ENCODE data around the gene MRPS34.

The MRPS34 gene

DNA sequence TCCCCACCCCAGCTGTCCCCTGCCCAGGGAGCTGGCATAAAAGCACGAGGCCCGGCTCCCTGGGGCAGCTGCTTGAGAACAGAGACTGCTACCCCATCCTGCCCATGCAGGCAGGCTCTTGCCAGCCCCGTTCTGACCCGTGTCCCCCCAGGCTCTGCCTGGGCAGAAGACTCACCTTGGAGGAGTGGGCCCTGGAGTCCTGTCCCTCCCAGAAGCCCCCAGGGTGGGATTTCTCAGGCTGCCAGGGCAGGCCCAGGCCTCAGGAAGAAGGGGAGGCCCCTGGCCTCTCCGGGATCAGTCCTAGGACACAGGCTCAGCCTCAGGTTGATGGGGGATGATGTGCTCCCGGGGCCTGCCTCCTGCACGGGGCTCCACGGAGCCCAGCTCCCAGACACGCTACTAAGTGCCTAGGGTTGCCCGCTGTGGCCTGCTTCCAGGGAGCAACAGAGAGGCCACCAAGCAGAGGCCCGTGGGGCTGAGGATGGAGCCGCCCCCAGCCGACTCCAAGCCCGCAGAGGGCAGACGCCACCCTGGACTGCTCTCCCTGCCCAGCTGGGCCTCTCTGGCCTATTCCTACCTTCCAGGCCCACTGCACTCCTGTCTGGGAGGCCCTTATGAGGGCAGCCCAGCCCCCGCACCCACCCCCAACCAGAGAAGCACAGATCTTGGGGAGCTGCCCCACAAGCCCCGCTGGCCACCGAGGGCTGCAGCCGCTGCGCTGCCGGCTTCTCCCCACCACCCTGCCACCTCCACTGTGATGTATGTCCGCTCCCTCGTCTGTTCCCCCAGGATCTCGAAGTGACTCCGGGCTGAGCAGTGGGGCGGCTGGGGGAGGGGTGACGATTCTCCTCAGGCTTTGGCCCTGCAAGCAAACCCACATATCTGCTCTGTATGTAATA is 3.3 kb downstream of the MRPS34 start:
- TF ChIP-seq, protein P1, sequence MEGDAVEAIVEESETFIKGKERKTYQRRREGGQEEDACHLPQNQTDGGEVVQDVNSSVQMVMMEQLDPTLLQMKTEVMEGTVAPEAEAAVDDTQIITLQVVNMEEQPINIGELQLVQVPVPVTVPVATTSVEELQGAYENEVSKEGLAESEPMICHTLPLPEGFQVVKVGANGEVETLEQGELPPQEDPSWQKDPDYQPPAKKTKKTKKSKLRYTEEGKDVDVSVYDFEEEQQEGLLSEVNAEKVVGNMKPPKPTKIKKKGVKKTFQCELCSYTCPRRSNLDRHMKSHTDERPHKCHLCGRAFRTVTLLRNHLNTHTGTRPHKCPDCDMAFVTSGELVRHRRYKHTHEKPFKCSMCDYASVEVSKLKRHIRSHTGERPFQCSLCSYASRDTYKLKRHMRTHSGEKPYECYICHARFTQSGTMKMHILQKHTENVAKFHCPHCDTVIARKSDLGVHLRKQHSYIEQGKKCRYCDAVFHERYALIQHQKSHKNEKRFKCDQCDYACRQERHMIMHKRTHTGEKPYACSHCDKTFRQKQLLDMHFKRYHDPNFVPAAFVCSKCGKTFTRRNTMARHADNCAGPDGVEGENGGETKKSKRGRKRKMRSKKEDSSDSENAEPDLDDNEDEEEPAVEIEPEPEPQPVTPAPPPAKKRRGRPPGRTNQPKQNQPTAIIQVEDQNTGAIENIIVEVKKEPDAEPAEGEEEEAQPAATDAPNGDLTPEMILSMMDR (IDR thresholded peaks at IDR 0.05), result no peak

DNA sequence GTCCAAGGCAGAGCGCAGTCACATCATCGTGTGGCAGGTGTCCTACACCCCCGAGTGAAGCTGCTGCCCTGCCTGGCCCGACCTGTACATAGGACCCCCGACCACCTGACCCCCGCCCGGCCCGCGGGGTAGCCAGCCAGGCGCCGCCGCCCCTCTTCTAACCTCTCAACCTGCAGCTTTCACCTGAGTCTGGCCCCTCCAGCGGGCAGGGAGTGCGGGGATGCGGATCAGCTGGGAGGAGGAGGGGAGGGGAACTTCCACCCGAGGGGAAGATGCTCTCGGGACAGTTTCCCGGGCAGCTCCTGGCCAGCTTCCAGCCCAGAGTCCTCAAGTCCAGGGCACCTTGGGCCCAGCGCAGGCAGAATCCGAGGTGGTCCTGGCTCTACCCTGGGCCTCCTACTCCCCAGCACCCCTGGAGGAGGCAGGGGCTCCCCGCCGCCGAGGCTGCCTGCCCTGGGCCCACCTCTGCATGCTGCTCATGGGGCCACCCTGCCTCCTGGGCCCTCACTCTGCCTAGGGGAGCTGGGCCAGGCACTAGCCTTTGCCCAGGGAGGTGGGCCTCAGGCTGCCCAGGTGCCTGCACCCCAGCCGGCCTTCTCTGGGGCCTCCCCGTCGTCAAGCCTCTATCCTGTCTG is 4.0 kb downstream of the MRPS34 start:
- TF ChIP-seq, protein P1 (IDR thresholded peaks at IDR 0.05), result no peak

DNA sequence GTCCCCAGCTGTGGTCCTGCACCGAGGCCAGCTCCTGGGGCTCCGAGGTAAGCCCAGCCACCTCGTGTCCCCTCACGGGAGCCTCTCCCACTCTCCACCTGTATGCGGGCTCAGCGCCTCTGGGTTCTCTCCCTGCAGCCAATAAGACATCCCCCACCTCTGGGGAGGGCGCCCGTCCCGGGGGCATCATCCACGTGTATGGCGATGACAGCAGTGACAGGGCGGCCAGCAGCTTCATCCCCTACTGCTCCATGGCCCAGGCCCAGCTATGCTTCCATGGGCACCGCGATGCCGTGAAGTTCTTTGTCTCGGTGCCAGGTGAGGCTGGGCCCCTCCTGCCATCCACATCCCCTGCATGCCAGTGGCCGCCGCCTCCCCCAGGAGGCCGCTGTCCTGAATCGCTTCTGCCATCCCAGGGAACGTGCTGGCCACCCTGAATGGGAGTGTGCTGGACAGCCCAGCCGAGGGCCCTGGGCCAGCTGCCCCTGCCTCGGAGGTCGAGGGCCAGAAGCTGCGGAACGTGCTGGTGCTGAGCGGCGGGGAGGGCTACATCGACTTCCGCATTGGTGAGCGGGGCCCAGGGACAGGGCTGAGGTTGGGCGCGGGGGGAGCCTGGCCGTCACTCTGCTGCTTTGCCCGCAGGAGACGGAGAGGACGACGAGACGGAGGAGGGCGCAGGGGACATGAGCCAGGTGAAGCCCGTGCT is 4.7 kb downstream of the MRPS34 start:
- TF ChIP-seq, protein P1 (IDR thresholded peaks at IDR 0.05), result no peak

DNA sequence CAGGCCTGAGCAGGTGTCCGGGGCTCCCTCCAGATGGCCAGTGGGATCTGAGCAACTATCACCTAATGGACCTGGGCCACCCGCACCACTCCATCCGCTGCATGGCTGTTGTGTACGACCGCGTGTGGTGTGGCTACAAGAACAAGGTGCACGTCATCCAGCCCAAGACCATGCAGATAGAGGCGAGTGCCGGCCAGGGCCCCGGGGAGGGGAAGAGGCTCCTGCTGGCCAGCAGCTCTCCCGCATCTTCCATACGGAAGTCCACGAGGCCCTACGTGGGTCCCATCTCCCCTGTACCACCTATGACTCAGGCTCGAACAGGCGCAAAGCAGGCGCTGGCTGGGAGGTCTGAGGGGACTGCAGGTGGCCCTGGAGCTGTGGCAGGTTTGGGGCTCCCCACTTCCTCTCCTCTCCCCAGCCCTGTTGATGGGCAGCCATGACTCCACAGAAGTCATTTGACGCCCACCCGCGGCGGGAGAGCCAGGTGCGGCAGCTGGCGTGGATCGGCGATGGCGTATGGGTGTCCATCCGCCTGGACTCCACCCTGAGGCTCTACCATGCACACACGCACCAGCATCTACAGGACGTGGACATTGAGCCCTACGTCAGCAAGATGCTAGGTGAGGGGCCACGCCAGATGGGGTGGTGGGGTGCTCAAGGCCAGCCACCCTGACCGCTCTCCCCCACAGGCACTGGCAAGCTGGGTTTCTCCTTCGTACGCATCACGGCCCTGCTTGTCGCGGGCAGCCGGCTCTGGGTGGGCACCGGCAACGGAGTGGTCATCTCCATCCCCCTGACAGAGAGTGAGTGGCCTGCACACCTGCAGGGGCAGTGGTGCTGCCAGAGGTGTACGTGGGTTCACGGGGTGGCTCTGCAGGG is 5.6 kb downstream of the MRPS34 start:
- TF ChIP-seq, protein P1 (IDR thresholded peaks at IDR 0.05), result no peak

DNA sequence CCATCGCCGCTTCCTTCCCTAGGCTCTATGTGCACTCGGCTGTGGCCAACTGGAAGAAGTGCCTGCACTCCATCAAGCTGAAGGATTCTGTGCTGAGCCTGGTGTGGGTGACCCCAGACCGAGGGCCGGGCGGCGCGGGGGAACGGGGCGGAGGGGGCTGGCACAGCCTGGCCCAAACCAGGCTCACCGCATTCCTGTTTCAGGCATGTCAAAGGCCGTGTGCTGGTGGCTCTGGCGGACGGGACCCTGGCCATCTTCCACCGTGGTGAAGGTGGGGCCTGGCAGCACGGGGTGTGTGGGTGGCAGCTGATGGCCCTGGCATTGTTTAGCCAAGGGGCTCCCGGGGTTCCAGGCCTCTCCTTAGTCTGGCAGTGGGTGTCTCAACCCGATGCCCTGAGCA is 6.2 kb downstream of the MRPS34 start:
- TF ChIP-seq, protein P1 (IDR thresholded peaks at IDR 0.05), result no peak

DNA sequence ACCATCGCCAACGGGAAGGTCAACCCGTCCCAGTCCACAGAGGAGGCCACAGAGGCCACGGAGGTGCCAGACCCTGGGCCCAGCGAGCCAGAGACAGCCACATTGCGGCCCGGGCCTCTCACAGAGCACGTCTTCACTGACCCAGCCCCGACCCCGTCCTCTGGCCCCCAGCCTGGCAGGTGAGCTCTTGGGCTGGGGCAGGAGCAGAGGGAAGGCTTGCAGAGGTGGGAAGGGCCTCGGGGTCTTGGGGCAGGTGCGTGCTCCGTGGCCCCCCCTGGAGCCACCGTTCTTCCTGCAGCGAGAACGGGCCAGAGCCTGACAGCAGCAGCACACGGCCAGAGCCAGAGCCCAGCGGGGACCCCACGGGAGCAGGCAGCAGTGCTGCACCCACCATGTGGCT is 6.7 kb downstream of the MRPS34 start:
- TF ChIP-seq, protein P1 (IDR thresholded peaks at IDR 0.05), result no peak

DNA sequence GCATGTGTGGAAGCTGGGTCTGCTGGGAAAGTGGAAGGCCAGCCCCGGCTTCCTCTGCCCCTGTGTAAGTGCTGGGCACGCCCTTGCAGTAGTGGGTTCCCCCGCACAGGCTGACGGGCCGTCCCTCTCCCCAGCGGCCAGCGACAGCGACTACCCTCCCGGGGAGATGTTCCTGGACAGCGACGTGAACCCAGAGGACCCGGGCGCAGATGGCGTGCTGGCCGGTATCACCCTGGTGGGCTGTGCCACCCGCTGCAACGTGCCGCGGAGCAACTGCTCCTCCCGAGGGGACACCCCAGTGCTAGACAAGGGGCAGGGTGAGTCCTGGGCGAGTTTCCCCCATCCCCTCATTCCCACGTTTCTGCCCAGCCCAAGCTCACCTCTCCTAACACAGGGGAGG is 7.1 kb downstream of the MRPS34 start:
- TF ChIP-seq, protein P1 (IDR thresholded peaks at IDR 0.05), result no peak
